Subcutaneous adipose tissue (tissue), 4 donors: ENCODE measurements around the gene ESR2. TPM values are rescaled to one million over a fixed set of nuclear protein-coding genes. Genes with fewer than 3 reads are reported as not detected.

Experiments
- total RNA-seq, 4 donors: library from RNA; depleted of rRNA; stranded (reverse); fragments of >200 nt; gene quantifications; one replicate each; pipeline ENCODE4 v1.1.0, GENCODE V29; 2016
- TF ChIP-seq, protein P1 (sequence below): fragments of 450-650 bp; IDR thresholded peaks from one replicate; pipeline ENCODE4 v1.5.1; 2016; ENCODE audit warnings: low read depth, mild to moderate bottlenecking, control low read depth, antibody characterized with exemption, moderate library complexity

Gene ESR2
- total RNA-seq, 4 donors from 2014 or later, result 1.1 to 21.5 (median 3.9) TPM

DNA sequence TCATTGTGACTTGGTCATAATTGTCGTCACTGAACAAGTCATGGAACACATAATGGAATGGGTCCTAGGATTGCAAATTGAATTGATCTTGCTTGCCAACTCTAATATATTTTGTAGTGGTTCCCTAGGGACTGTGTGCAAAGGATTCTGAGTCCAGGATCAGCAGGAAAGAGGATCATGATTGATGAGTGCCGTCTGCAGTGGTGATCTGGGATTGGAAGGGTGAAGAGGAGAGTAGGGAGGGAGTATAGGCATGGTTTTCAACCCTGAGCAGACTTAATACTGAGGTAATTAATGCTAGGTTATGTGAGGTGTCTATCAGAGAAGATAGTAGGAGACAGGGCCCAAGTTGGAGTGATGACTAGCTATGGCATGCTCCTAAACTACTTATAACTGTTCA is 168.9 kb downstream of the ESR2 start:
- TF ChIP-seq, protein P1, sequence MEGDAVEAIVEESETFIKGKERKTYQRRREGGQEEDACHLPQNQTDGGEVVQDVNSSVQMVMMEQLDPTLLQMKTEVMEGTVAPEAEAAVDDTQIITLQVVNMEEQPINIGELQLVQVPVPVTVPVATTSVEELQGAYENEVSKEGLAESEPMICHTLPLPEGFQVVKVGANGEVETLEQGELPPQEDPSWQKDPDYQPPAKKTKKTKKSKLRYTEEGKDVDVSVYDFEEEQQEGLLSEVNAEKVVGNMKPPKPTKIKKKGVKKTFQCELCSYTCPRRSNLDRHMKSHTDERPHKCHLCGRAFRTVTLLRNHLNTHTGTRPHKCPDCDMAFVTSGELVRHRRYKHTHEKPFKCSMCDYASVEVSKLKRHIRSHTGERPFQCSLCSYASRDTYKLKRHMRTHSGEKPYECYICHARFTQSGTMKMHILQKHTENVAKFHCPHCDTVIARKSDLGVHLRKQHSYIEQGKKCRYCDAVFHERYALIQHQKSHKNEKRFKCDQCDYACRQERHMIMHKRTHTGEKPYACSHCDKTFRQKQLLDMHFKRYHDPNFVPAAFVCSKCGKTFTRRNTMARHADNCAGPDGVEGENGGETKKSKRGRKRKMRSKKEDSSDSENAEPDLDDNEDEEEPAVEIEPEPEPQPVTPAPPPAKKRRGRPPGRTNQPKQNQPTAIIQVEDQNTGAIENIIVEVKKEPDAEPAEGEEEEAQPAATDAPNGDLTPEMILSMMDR, result no peak

DNA sequence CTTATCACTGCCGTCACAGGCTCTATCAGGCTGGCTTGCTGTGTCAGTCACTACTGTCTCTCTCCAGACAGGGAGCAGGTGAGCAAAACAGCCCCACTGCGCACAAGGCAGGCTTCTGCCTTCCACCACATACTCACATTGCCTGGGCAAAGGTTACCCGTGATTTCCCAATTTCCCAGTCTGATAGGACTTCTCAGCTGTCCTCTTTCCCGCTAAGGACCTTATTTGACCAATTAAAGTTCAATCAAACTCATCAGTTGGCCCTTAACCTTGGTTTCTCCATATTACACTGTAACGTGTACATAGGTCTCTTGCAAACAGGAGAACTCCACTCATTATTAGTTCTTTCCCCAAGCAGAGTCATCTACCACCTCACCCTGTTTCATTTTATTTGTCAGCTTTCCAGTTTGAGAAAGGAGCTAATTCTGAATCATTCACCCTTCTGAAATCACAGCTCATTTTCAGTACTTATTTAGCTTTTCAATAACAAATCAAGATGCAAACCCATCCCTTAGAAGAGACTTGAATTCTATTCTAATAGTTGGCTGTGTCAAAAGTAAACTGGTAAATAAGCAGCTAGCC is 170.8 kb downstream of the ESR2 start:
- TF ChIP-seq, protein P1, result no peak

DNA sequence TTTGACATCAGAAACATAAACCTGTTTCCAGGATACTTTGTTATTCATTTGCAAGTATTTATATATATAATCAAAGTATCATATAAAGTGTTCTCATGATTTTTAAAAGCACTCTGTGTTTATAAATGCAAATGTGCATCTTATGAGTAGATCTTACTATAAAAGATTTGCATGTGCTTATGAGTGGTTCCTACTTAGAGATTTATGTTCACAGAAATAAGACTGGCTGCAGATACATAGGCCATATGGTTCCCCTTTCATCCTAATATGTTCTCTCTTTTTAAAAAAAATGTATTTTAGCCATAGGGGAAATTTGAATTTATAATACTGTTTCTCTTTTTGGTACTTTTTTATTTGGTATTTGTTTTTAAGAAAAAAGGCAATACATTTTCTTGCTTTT is 174.2 kb downstream of the ESR2 start:
- TF ChIP-seq, protein P1, result no peak

DNA sequence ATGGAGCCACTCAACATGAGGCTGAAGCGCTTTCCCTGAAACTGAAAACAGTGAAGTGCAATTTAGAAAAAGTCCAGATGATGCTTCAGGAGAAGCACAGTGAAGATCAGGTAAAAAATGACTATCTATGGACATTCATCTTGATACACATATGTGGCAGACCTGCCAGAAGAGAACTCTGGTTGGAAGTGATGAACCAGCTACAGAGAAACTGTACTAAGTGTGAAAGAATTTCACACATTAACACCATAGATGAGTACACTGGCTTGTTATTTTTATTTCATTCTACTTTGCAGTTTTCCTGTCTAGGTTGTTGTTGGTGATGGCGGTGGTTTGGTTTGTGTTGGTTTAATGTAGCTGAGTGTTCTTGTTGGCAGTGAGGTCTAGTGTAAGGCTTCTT is 174.7 kb downstream of the ESR2 start:
- TF ChIP-seq, protein P1, result no peak

DNA sequence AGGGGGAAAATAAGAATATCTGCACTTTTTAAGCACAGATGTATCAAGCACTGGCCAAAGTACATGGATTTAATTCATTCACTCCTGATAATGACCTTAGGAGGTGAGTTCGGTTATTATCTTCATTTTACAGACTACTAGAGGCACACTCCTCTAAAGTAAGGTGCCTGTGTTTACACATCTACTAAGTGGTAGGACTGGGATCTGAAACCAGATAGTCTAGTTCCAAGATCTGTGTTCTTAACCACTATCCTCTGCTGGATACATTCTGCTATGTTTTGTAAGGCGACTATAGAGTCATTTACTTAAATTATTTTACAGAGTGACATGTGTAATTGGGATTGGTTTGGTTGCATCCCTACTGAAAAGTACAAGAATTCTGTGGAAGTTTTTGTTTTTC is 175.3 kb downstream of the ESR2 start:
- TF ChIP-seq, protein P1, result no peak

DNA sequence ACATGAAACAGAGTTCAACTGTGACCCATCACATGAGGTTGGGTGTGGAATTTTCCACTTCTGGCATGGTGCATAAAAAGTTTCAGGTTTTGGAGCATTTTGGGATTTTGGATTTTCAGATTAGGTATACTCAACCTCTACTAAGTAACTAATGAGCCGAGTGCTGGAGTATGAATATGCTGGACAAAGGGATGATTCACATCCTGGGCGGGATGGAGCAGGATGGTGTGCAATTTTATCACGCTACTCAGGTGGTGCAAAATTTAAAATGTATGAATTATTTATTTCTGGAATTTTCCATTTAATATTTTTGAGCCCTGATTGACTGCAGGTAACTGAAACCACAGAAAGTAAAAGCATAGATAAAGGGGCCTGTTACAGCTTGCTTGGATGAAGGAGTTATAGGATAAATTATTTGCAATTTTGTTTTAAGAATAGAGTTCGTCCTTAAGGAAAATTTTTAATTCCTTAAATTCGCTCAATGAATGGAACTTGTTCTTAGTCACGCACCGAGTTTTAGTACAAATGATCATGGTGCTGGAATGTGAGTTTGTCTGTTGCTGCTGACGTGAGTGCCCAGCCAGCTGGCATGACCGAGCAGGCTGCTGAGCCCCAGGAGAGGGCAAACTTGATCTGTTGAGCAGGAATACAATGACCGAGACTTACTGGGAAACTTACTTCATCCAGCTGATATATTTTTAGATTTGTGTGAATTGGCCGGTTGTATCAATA is 176.3 kb downstream of the ESR2 start:
- TF ChIP-seq, protein P1, result no peak

DNA sequence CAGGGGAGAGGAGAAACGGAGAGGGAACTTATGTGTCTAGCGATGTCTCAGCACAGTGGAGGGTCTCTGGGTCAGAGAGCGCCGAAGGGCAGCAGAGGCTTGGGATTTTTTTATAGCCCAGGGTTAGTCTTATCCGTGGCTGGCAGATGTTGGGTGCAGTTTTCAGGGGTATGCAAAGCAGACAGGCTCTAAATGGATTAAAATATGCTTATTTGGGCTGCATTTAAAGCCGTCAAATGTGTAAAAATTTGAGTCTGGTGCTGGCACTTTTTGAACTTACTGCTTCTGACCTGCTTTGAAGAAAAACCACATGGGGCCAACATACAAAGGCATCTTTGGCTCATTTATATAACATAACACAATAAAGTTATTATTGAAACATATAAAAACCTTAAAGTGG is 178.8 kb downstream of the ESR2 start:
- TF ChIP-seq, protein P1, result no peak
